Measurements from ENCODE around the gene DIDO1.

The DIDO1 gene

DNA sequence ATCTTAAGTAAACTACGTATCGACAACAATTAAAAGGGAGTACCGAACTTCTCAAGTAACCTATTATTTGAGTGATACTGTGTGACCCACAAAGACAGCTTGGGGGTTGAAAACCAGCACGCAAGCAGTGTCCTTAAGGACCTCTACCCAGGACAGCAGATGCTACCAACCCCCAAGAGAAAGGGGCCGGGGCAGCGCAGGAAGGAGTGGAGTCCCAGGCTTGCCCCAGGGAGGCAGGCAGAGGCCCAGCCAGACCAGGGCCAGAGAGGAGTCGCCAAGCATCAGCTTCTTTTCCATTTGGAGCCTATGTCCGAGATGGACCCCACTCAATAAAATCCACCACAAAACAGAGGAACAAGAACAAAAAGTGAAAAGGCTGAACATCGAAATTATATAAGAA is 11.9 kb downstream of the DIDO1 start:
- TF ChIP-seq, protein P1, sequence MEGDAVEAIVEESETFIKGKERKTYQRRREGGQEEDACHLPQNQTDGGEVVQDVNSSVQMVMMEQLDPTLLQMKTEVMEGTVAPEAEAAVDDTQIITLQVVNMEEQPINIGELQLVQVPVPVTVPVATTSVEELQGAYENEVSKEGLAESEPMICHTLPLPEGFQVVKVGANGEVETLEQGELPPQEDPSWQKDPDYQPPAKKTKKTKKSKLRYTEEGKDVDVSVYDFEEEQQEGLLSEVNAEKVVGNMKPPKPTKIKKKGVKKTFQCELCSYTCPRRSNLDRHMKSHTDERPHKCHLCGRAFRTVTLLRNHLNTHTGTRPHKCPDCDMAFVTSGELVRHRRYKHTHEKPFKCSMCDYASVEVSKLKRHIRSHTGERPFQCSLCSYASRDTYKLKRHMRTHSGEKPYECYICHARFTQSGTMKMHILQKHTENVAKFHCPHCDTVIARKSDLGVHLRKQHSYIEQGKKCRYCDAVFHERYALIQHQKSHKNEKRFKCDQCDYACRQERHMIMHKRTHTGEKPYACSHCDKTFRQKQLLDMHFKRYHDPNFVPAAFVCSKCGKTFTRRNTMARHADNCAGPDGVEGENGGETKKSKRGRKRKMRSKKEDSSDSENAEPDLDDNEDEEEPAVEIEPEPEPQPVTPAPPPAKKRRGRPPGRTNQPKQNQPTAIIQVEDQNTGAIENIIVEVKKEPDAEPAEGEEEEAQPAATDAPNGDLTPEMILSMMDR (conservative IDR thresholded peaks at IDR 0.05; ENCODE audit: low read depth, low read length), result no peak
- Histone ChIP-seq H3K4me2 (no peak overlapping the region), H2AFZ (ENCODE audit: low read depth) (no peak overlapping the region), H3K79me2 (ENCODE audit: insufficient read depth, low read depth) (peaks cover 82% of the 10 kb centered on the region), H3K36me3 (ENCODE audit: insufficient read depth) (peaks cover 13% of the 10 kb centered on the region; the same call in 1 of the 2 replicates), H3K4me3 (IDR thresholded peaks at IDR 0.05; ENCODE audit: insufficient read depth, low read depth, low read length) (no peak overlapping the region), H3K27me3 (ENCODE audit: insufficient read depth, low read depth) (no peaks in the 10 kb centered on the region; the same call in 1 of the 2 replicates), H4K20me1 (ENCODE audit: insufficient read depth) (peaks cover 73% of the 10 kb centered on the region), H3K4me1 (ENCODE audit: low read depth, poor library complexity, severe bottlenecking) (peaks cover 97% of the 10 kb centered on the region), H3K9ac (no peak overlapping the region), H3K27ac (no peak overlapping the region)

DNA sequence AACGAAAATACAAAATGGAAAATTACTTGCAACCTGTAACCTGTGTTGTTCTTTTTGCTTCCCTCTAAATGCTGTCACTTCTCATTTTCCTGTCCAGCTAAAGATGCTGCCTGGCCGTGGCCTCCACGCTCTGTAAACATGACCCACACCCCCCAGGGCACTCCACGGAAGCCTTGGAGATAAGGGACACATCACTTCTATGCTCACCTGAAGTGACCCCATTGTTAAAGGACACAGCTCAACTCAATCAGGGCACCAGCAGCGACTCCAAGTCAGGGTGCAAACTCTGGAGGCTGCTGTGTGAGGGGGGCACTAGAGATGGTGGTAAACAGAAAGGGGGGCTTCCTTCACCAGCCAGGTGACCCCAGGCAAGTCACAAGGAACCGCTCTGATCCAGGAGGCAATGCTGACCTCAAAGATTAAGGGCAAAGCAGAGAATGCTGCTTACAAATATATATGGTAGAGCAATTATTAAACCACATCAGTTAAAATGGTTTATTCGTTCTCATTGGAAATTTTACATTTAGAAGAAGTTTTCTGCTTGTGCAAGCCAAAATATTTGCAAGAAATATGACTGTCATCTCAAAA is 13.2 kb downstream of the DIDO1 start:
- H3K9ac ChIP-seq, result no peak overlapping the region
- peaks cover 13% of the 10 kb centered on the region; the same call in 1 of the 2 replicates for H3K36me3 ChIP-seq (ENCODE audit: insufficient read depth)
- H3K4me2 ChIP-seq, result no peak overlapping the region
- H3K27ac ChIP-seq, result no peak overlapping the region
- peaks cover 74% of the 10 kb centered on the region for H3K79me2 ChIP-seq (ENCODE audit: insufficient read depth, low read depth)
- peaks cover 68% of the 10 kb centered on the region for H4K20me1 ChIP-seq (ENCODE audit: insufficient read depth)
- TF ChIP-seq, protein P1 (conservative IDR thresholded peaks at IDR 0.05; ENCODE audit: low read depth, low read length), result no peak
- H2AFZ ChIP-seq (ENCODE audit: low read depth), result no peak overlapping the region
- no peak overlapping the region for H3K4me3 ChIP-seq (IDR thresholded peaks at IDR 0.05; ENCODE audit: insufficient read depth, low read depth, low read length)
- H3K4me1 ChIP-seq (ENCODE audit: low read depth, poor library complexity, severe bottlenecking), result peaks cover 97% of the 10 kb centered on the region
- no peaks in the 10 kb centered on the region; the same call in 1 of the 2 replicates for H3K27me3 ChIP-seq (ENCODE audit: insufficient read depth, low read depth)

DNA sequence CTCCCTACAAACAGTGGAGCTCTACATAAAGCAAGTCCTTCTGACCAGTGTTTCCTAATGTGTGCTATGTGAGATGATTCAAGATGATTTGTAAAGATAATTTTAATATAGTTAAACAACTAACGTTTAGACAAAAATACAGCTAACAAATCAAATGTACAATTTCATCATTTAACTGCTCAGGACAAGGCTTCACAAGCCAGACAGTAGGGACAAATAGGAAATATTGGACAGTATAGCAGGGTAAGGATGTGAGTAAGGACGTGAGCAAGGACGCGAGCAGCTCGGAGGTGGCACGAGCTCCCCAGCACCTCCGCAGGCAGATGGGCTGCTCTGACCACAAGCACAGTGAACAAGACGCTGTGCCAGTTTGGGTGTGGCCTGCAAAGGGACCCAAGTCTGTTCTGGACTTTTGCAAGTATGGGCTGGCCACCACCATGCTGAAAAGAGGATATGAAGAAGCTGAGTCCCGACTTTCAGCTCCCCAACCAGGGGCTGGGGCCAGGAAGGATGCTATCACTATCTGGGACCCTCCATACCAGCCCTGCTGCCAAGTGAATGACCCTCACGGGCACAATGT is 14.5 kb downstream of the DIDO1 start:
- no peak overlapping the region for H3K4me3 ChIP-seq (IDR thresholded peaks at IDR 0.05; ENCODE audit: insufficient read depth, low read depth, low read length)
- H3K27ac ChIP-seq, result no peak overlapping the region
- peaks cover 68% of the 10 kb centered on the region for H4K20me1 ChIP-seq (ENCODE audit: insufficient read depth)
- no peaks in the 10 kb centered on the region; the same call in 1 of the 2 replicates for H3K27me3 ChIP-seq (ENCODE audit: insufficient read depth, low read depth)
- TF ChIP-seq, protein P1 (conservative IDR thresholded peaks at IDR 0.05; ENCODE audit: low read depth, low read length), result no peak
- peaks cover 23% of the 10 kb centered on the region; the same call in 1 of the 2 replicates for H3K36me3 ChIP-seq (ENCODE audit: insufficient read depth)
- H3K4me2 ChIP-seq, result peak overlapping the region; percentile 4; the same call in 1 of the 2 replicates
- H2AFZ ChIP-seq (ENCODE audit: low read depth), result no peak overlapping the region
- H3K9ac ChIP-seq, result no peak overlapping the region
- H3K4me1 ChIP-seq (ENCODE audit: low read depth, poor library complexity, severe bottlenecking), result peaks cover 95% of the 10 kb centered on the region
- H3K79me2 ChIP-seq (ENCODE audit: insufficient read depth, low read depth), result peaks cover 74% of the 10 kb centered on the region

DNA sequence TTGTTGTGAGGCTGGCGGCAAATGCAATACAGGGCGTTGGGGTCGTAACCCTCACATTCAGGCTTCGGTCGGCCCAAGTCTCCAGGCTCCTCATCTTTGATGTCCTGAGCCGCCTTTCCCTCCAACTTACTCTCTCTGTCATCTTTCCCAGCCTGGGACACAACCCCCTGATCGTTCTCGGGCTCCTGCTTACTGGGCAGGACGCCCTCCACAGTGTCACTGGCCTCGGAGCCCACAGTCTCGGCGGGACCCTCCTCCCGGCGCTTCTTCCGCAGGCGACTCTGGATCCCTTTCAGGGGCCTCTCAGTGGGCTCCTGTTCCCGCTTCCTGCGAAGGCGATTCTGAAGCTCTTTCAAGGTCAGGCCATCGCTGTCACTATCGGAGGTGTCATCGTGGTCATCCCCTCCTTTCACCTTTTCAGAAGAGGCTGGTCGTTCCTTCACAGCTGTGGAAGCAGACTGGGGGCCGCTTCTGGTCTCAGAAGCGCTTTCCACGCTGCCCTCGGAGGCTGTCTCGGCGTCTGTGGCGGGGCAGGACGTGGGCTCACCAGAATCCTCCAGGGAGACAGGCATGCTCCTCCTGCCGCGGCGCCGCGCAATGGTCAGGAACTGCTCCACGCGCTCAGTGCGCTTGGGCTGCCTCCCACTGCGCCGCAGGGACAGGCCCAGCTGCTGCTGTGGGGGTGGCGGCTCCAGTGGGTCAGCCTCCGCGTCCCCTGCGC is 15.4 kb downstream of the DIDO1 start:
- peak overlapping the region; percentile 61 for H3K4me2 ChIP-seq
- no peak overlapping the region for H3K4me3 ChIP-seq (IDR thresholded peaks at IDR 0.05; ENCODE audit: insufficient read depth, low read depth, low read length)
- peaks cover 87% of the 10 kb centered on the region for H3K4me1 ChIP-seq (ENCODE audit: low read depth, poor library complexity, severe bottlenecking)
- H3K36me3 ChIP-seq (ENCODE audit: insufficient read depth), result peaks cover 24% of the 10 kb centered on the region; the same call in 1 of the 2 replicates
- peaks cover 69% of the 10 kb centered on the region for H3K79me2 ChIP-seq (ENCODE audit: insufficient read depth, low read depth)
- H2AFZ ChIP-seq (ENCODE audit: low read depth), result no peak overlapping the region
- peaks cover 59% of the 10 kb centered on the region for H4K20me1 ChIP-seq (ENCODE audit: insufficient read depth)
- H3K9ac ChIP-seq, result no peak overlapping the region
- no peaks in the 10 kb centered on the region for H3K27me3 ChIP-seq (ENCODE audit: insufficient read depth, low read depth)
- TF ChIP-seq, protein P1 (conservative IDR thresholded peaks at IDR 0.05; ENCODE audit: low read depth, low read length), result no peak
- peak overlapping the region; percentile 41; the same call in 1 of the 2 replicates for H3K27ac ChIP-seq
